AG04449 (cell line): ENCODE results near the gene KRABD2.

Experiments used
- CTCF ChIA-PET: fragments of 350-600 bp; formaldehyde crosslinking; extraction: SDS; loops from one replicate; lab custom pipeline; 2021; ENCODE audit warnings: antibody characterized with exemption; lab: Yijun Ruan, JAX
- POLR2A ChIA-PET: fragments of 400-600, 350-600 bp; formaldehyde crosslinking; extraction: SDS; loops from one replicate; lab custom pipeline; 2020; ENCODE audit warnings: antibody characterized with exemption, inconsistent platforms; lab: Yijun Ruan, JAX
- DNase-seq: peaks from one replicate; pipeline ENCODE4 v3.0.0-alpha.2; 2010; ENCODE audit warnings: low read depth, low spot score
- H3K4me3 ChIP-seq: 2 replicates; pipeline ENCODE4 v1.5.1; 2011; ENCODE audit warnings: low read depth, mild to moderate bottlenecking, control low read depth, low read length
- TF ChIP-seq, protein P1 (sequence below): IDR thresholded peaks from one replicate; pipeline ENCODE4 v1.5.1; 2011; ENCODE audit warnings: mild to moderate bottlenecking, moderate library complexity, low read length, control low read depth, inconsistent platforms; ENCODE audit not compliant: insufficient read depth; ENCODE audit errors: missing control alignments

Gene KRABD2

DNA sequence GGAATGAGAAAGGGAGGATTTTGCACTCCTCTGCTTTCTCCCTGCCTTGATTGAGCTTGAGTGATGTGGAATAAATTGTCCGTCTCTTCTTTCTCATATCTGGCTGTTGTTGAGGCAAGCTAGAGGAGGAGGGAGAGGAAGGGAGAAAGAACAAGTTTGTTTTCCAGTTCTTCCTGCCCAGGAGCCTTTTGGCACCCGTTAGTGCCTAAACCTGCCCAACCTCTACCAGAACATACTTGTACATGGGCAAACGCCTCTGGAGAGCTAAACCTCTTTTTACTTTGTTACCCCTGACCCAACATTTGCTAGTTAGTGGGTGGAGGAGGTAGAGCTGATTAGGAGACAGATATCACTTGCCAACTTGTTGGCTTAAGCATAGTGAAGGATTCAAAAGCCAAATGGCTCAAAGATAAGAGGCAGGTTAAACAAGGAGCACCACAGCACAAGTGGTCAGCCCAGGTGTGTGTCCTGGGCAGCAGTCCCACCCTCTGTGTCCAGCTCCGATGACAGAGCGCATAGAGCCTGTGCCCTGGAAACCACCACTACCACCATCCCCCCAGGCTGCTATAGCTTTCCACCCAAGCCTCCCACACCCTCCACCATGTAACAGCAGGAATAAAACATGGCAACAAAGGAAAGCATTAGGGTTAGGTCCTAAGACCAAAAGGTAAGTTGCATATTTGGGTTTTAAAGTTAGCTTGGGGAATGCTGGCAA, 30.4 kb downstream of the KRABD2 start:
- no peak for DNase-seq
- CTCF ChIA-PET = interaction anchor here (0.8 to 1.2 kb wide), 2 partner anchors 11 to 36 kb away, joined by 3 read pairs; no protein-coding TSS in a partner anchor
- no peak overlapping the region for H3K4me3 ChIP-seq
- POLR2A ChIA-PET = no interaction called here
- TF ChIP-seq, protein P1, sequence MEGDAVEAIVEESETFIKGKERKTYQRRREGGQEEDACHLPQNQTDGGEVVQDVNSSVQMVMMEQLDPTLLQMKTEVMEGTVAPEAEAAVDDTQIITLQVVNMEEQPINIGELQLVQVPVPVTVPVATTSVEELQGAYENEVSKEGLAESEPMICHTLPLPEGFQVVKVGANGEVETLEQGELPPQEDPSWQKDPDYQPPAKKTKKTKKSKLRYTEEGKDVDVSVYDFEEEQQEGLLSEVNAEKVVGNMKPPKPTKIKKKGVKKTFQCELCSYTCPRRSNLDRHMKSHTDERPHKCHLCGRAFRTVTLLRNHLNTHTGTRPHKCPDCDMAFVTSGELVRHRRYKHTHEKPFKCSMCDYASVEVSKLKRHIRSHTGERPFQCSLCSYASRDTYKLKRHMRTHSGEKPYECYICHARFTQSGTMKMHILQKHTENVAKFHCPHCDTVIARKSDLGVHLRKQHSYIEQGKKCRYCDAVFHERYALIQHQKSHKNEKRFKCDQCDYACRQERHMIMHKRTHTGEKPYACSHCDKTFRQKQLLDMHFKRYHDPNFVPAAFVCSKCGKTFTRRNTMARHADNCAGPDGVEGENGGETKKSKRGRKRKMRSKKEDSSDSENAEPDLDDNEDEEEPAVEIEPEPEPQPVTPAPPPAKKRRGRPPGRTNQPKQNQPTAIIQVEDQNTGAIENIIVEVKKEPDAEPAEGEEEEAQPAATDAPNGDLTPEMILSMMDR = no peak

DNA sequence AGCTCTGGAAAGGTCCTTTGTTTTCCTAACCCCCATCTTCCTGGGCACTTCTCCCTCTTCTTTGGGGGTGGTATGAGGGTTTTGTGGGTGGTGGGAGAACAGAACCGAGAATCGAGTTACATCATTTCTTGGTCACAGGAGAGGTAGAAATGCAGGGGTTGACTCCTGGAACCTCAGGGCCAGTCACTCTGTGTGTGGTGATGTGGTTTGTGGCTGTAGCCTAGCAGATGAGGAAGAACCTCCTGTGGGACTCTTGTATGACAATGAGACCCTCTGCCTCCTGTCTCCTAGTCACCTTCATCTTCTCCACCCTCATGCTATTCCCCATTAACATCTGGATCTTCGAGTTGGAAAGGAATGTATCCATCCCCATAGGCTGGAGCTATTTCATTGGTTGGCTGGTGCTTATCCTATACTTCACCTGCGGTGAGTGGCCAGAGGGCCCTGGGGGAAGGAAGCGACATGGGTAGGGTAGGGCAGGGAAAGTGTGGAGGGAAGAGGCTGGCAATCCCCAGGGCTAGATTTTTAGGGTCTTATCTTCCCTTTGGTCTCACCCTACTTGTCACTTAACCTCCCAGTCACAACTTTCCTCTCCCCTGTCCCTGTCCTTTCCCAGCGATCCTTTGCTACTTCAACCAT, 31.3 kb downstream of the KRABD2 start:
- no peak overlapping the region for H3K4me3 ChIP-seq
- DNase-seq = no peak
- CTCF ChIA-PET = interaction anchor here (1.9 kb wide), 1 partner anchor 44 kb away, joined by 6 read pairs; no protein-coding TSS in a partner anchor
- POLR2A ChIA-PET = no interaction called here
- TF ChIP-seq, protein P1 = no peak

DNA sequence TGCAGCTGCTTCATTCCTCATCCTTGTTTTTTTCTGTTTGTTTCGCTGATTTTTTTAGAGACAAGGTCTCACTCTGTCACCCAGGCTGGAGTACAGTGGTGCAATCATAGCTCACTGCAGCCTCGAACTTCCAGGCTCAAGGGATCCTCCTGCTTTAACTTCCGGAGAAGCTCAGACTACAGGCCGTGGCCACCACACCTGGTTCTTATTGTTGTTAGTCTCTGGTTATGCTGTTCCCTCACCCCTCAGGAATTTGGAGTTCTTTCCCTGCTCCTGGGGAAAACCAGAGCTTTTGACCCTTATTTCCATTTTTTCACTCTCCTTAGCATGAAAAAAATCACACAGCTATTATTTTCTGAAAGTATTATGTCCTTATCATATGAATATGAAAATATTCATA, 35.0 kb downstream of the KRABD2 start:
- POLR2A ChIA-PET = no interaction called here
- no peak for DNase-seq
- CTCF ChIA-PET = interaction anchor here (0.9 kb wide), 1 partner anchor 35 kb away, joined by 3 read pairs; no protein-coding TSS in a partner anchor
- H3K4me3 ChIP-seq = no peak overlapping the region
- TF ChIP-seq, protein P1 = no peak

DNA sequence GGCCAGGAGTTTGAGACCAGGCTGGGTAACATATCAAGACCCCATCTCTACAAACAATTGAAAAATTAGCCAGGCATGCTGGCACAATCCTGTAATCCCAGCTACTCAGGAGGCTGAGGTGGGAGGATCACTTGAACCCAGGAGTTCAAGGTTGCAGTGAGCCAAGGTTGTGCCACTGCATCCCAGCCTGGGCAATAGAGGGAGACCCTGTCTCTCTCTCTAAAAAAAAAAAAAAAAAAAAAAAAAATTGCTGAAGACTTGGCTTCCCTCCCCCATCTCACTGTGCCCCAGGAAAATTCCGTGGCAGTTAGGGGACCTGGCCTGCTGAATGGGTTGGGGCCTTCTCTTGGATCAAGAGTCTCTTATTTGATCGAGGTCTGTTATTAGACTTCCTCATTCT, 37.0 kb downstream of the KRABD2 start, which contains the start of gene ODF4:
Gene ODF4, plus strand, starts transcription at position 301 of the 400 bp plus-strand sequence. CDS start 212 bp downstream, outside the sequence.
- TF ChIP-seq, protein P1 = no peak
- H3K4me3 ChIP-seq = no peak within 1 kb of the TSS
- DNase-seq = no peak
- ChIA-PET CTCF (no interaction called here), POLR2A (no interaction called here)

DNA sequence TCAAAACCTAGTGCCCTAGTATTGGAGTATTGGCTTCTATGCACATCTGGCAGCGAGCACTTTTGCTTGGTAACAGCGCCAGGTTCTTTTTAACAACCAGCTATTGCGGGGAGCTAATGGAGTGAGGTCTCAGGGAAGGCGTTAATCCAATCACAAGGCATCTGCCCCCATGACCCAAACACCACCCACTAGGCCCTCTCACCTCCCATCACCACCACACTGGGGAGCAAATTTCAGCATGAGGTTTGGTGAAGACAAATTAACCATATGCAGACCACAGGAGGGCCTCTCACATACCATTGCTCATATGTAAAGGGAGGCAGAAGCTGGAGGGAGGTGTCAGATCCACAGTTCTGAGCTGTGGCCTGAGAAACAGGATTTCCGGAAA, 37.8 kb downstream of the KRABD2 start:
- TF ChIP-seq, protein P1 = no peak
- DNase-seq = no peak
- CTCF ChIA-PET = interaction anchor here (1.0 to 2.7 kb wide), 6 partner anchors 9 to 245 kb away, joined by 3 to 10 read pairs (median 4); partner anchors contain the start of gene KRABD2
- no peak overlapping the region for H3K4me3 ChIP-seq
- POLR2A ChIA-PET = no interaction called here
